B cell (primary cell): ENCODE data around the gene KPNA3. TPM values are rescaled to one million over a fixed set of nuclear protein-coding genes. Genes with fewer than 3 reads are reported as not detected.

Source experiments
- ATAC-seq: fragments of 200-7000 bp; cut with Tn5 transposase; one replicate; pipeline ENCODE4 v1.10.0; 2021; ENCODE audit warnings: low read depth, mild to moderate bottlenecking, moderate number of reproducible peaks, moderate library complexity
- CTCF ChIA-PET: fragments of 350-600 bp; sonication (Branson Sonifier 250); formaldehyde crosslinking; loops from one replicate; lab custom pipeline; 2021; ENCODE audit warnings: antibody characterized with exemption, inconsistent platforms; lab: Charles Lee
- POLR2A ChIA-PET: fragments of 350-600 bp; sonication (Branson Sonifier 250); formaldehyde crosslinking; loops from one replicate; lab custom pipeline; 2021; ENCODE audit warnings: antibody characterized with exemption; lab: Charles Lee
- DNase-seq: peaks from one replicate; pipeline ENCODE4 v3.0.0; 2013
- H2AFZ ChIP-seq: 2 replicates; pipeline ENCODE4 v1.6.1; 2012; ENCODE audit warnings: mild to moderate bottlenecking, low read depth, low read length; ENCODE audit not compliant: insufficient read depth, poor library complexity, severe bottlenecking
- H3K27ac ChIP-seq, 2 donors: 1 replicate in 1 of 2; 2 replicates in 1 of 2; pipeline ENCODE4 v1.5.1; 2012 to 2013; ENCODE audit warnings: low read length in 2 of 2, mild to moderate bottlenecking in 2 of 2, moderate library complexity in 1 of 2
- H3K27me3 ChIP-seq, 4 experiments: fragments of 200-600 bp in 1 of 4; sonication (generic) in 1 of 4; replicated peaks in 1 of 4; 1 replicate in 2 of 4; 2 replicates in 2 of 4; pipeline versions ENCODE4 v1.6.1 to v1.7.0; 2013 to 2016; ENCODE audit warnings: low read length in 3 of 4, mild to moderate bottlenecking in 2 of 4, mixed read lengths in 1 of 4, moderate library complexity in 1 of 4; ENCODE audit not compliant: insufficient read depth in 4 of 4, control insufficient read depth in 3 of 4; ENCODE audit errors: control extremely low read depth in 1 of 4
- H3K36me3 ChIP-seq, 2 experiments: replicated peaks in 1 of 2; 1 replicate in 1 of 2; 2 replicates in 1 of 2; pipeline versions ENCODE4 v1.6.1 to v1.7.1; 2013; ENCODE audit warnings: low read length in 1 of 2; ENCODE audit not compliant: insufficient read depth in 2 of 2, control insufficient read depth in 1 of 2; ENCODE audit errors: control extremely low read depth in 1 of 2, extremely low read depth in 1 of 2
- H3K4me1 ChIP-seq, 2 donors: fragments of 200-600 bp in 1 of 2; sonication (generic) in 1 of 2; 1 replicate in 1 of 2; 2 replicates in 1 of 2; pipeline versions ENCODE4 v1.5.1 to v1.6.1; 2013 to 2017; ENCODE audit warnings: low read length in 2 of 2; ENCODE audit not compliant: control insufficient read depth in 2 of 2, insufficient read depth in 2 of 2
- H3K4me2 ChIP-seq: replicated peaks from 2 replicates; pipeline ENCODE3; 2012; ENCODE audit warnings: mild to moderate bottlenecking, low read depth, low read length; ENCODE audit not compliant: poor library complexity, severe bottlenecking
- H3K4me3 ChIP-seq, 5 experiments: fragments of 200-600 bp in 1 of 5; sonication (generic) in 1 of 5; 1 replicate in 3 of 5; 2 replicates in 2 of 5; pipeline versions ENCODE4 v1.5.1 to v1.7.0; 2011 to 2016; ENCODE audit warnings: low read length in 4 of 5, mild to moderate bottlenecking in 4 of 5, low read depth in 2 of 5, control low read depth in 1 of 5, moderate library complexity in 1 of 5; ENCODE audit not compliant: insufficient read depth in 1 of 5; ENCODE audit errors: control extremely low read depth in 1 of 5, extremely low read depth in 1 of 5
- H3K79me2 ChIP-seq: fragments of 200-600 bp; sonication (generic); one replicate; pipeline ENCODE4 v1.6.0; 2016; ENCODE audit warnings: low read length; ENCODE audit not compliant: control insufficient read depth, insufficient read depth
- H3K9ac ChIP-seq: fragments of 200-600 bp; sonication (generic); 2 replicates; pipeline ENCODE4 v1.6.1; 2017; ENCODE audit warnings: mild to moderate bottlenecking, low read length, moderate library complexity
- H3K9me3 ChIP-seq, 3 donors: one replicate each; pipeline versions ENCODE4 v1.6.1 to v1.7.1; 2013; ENCODE audit warnings: low read length in 2 of 3; ENCODE audit not compliant: control insufficient read depth in 2 of 3, insufficient read depth in 1 of 3; ENCODE audit errors: control extremely low read depth in 1 of 3
- H4K20me1 ChIP-seq: 2 replicates; pipeline ENCODE4 v1.6.0; 2012; ENCODE audit warnings: mild to moderate bottlenecking, low read length; ENCODE audit not compliant: insufficient read depth, control insufficient read depth, poor library complexity, severe bottlenecking
- H3K27ac Mint-ChIP-seq: one replicate; pipeline ENCODE4 v1.8.0; 2021; ENCODE audit warnings: mixed read lengths
- H3K27me3 Mint-ChIP-seq: one replicate; pipeline ENCODE4 v1.8.0; 2021; ENCODE audit warnings: mixed read lengths
- H3K4me1 Mint-ChIP-seq: one replicate; pipeline ENCODE4 v1.8.0; 2021; ENCODE audit warnings: mixed read lengths
- H3K4me3 Mint-ChIP-seq: one replicate; pipeline ENCODE4 v1.8.0; 2021; ENCODE audit warnings: mixed read lengths
- H3K9me3 Mint-ChIP-seq: one replicate; pipeline ENCODE4 v1.8.0; 2022; ENCODE audit warnings: mixed read lengths; ENCODE audit not compliant: insufficient read depth
- CTCF ChIP-seq: fragments of 200-600 bp; IDR thresholded peaks from one replicate; pipeline ENCODE4 v1.8.0; 2022; ENCODE audit warnings: antibody characterized with exemption, mild to moderate bottlenecking
- EZH2 ChIP-seq: IDR thresholded peaks from 2 replicates; pipeline ENCODE4 v1.6.1; 2012; ENCODE audit warnings: borderline replicate concordance, low read depth, mild to moderate bottlenecking, moderate library complexity, low read length; ENCODE audit not compliant: insufficient read depth, poor library complexity, severe bottlenecking
- WGBS: methylation state at CpG from one replicate; pipeline ENCODE4 v1.1.5; 2013; ENCODE audit warnings: missing lambda C conversion rate; ENCODE audit not compliant: insufficient coverage; 5-methylcytosine and 5-hydroxymethylcytosine counted together
- intact Hi-C: fragments of 100-400 bp; cut with micrococcal nuclease; formaldehyde crosslinking; loops from one replicate; pipeline ENCODE4 v1.10.0; 2022
- polyA plus RNA-seq: library from polyadenylated mRNA; depleted of rRNA; stranded (reverse); fragments of >200 nt; gene quantifications from 2 replicates; pipeline ENCODE4 v1.2.3, GENCODE V29; 2012
- total RNA-seq, 2 donors: library from RNA; stranded (reverse); fragments of 120-200 nt in 1 of 2; gene quantifications; 1 replicate in 1 of 2; 2 replicates in 1 of 2; pipeline versions ENCODE4 v1.2.3 to v1.2.4, GENCODE V29; 2013 to 2022

The KPNA3 gene
- total and polyA plus RNA-seq, 2 donors (not counting 1 experiment from before 2014, with no cell fraction given): 7.8 to 19.7 TPM

DNA sequence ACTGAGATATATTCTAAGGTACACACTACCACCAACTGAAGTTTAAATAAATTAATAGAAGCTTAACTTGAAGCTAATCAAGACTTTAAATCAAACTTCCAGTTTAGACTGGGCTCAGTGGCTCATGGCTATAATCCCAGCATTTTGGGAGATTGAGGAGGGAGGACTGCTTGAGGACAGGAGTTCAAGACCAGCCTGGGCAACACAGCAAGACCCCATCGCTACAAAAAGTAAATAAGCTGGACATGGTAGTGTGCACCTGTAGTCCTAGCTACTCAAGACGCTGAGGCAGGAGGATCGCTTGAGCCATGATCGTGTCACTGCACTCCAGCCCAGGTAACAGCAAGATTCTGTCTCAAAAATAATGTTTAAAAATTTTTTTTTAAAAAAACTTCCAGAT, 8.6 kb downstream of the KPNA3 start:
- Mint-ChIP-seq H3K4me1 (peaks cover 53% of the 10 kb centered on the region), H3K27me3 (no peaks in the 10 kb centered on the region), H3K4me3 (no peak overlapping the region), H3K9me3 (no peaks in the 10 kb centered on the region), H3K27ac (no peak overlapping the region)
- no peak overlapping the region for H2AFZ ChIP-seq
- peaks cover 0 to 5% of the 10 kb centered on the region in 2 donors for H3K4me1 ChIP-seq
- DNase-seq: no peak
- 100% methylated on average over 2 of the region's 4 CpGs for WGBS
- peaks cover 98% of the 10 kb centered on the region for H3K79me2 ChIP-seq
- H3K27ac ChIP-seq: no peak overlapping the region
- no peak for TF ChIP-seq CTCF
- no peak for TF ChIP-seq EZH2
- no peak overlapping the region for H3K4me3 ChIP-seq
- peaks cover 80% of the 10 kb centered on the region for H4K20me1 ChIP-seq
- no peak overlapping the region for H3K4me2 ChIP-seq
- H3K9ac ChIP-seq: no peak overlapping the region
- H3K36me3 ChIP-seq: peaks cover 0 to 3% of the 10 kb centered on the region in 2 experiments
- CTCF ChIA-PET: no interaction called here
- intact Hi-C loops: no loop called here
- POLR2A ChIA-PET: no interaction called here
- no peak for ATAC-seq
- no peaks in the 10 kb centered on the region for H3K27me3 ChIP-seq
- H3K9me3 ChIP-seq: no peaks in the 10 kb centered on the region

DNA sequence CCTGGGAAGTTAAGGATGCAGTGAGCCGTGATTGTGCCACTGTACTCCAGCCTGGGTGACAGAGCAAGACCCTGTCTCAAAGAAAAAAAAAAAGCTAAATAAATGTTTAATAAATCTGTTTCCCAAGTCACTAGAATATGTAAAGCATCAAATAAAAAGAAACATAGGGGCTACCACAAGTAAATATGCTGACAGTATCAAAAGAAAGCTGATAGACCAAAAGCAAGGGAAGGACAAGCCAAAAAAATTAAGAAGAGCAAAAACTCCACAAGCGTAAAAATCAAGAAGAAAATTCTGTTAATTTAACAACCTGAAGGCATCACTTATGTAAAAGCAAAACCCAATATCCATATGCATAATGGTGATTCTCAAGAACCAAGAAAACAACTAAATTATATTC, 9.7 kb downstream of the KPNA3 start:
- peaks cover 0 to 3% of the 10 kb centered on the region in 2 experiments for H3K36me3 ChIP-seq
- peaks cover 84% of the 10 kb centered on the region for H4K20me1 ChIP-seq
- H2AFZ ChIP-seq: no peak overlapping the region
- Mint-ChIP-seq H3K27ac (no peak overlapping the region), H3K9me3 (no peaks in the 10 kb centered on the region), H3K27me3 (no peaks in the 10 kb centered on the region), H3K4me3 (no peak overlapping the region), H3K4me1 (peaks cover 55% of the 10 kb centered on the region)
- H3K27me3 ChIP-seq: no peaks in the 10 kb centered on the region
- ChIA-PET POLR2A (no interaction called here), CTCF (no interaction called here)
- intact Hi-C loops: no loop called here
- H3K27ac ChIP-seq: no peak overlapping the region
- no peaks in the 10 kb centered on the region for H3K9me3 ChIP-seq
- no peak overlapping the region for H3K9ac ChIP-seq
- no peak overlapping the region for H3K4me3 ChIP-seq
- TF ChIP-seq CTCF (no peak), EZH2 (no peak)
- ATAC-seq (no peak), DNase-seq (no peak)
- peaks cover 98% of the 10 kb centered on the region for H3K79me2 ChIP-seq
- no CpG with 5 or more reads among the region's 2 CpGs for WGBS
- no peak overlapping the region for H3K4me2 ChIP-seq
- H3K4me1 ChIP-seq: peaks cover 0 to 5% of the 10 kb centered on the region in 2 donors
